AG08396 (cell line): ENCODE results near the gene ZNF740.
"Not testable (repeated sequence)": the region's sequence is repeated elsewhere in the genome, so short reads cannot be mapped to it uniquely, and the experiment has no call there.

Experiments used
- DNase-seq: peaks from one replicate; pipeline ENCODE4 v3.0.0; 2012; ENCODE audit warnings: low spot score, mixed read lengths

ZNF740 gene

DNA sequence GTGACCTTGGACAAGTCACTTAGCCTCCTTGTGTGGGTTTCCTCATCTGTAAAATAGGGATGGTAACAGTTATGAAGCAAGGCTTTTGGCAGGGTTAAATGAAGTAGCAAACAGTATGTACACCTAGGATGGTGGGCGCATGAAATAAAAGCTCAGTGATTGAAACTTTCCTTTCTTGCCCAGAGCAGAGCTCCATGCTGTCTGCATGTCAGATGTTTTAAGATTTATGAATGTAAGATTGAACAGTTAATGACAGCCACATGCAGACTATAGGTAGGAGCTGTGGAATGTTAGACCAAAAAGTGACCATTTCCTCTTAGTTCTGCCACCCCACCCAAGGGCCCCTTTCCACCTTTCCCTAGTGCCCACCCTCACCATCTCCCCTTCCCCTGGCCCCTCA is 14.5 kb downstream of the ZNF740 start:
- no peak for DNase-seq

DNA sequence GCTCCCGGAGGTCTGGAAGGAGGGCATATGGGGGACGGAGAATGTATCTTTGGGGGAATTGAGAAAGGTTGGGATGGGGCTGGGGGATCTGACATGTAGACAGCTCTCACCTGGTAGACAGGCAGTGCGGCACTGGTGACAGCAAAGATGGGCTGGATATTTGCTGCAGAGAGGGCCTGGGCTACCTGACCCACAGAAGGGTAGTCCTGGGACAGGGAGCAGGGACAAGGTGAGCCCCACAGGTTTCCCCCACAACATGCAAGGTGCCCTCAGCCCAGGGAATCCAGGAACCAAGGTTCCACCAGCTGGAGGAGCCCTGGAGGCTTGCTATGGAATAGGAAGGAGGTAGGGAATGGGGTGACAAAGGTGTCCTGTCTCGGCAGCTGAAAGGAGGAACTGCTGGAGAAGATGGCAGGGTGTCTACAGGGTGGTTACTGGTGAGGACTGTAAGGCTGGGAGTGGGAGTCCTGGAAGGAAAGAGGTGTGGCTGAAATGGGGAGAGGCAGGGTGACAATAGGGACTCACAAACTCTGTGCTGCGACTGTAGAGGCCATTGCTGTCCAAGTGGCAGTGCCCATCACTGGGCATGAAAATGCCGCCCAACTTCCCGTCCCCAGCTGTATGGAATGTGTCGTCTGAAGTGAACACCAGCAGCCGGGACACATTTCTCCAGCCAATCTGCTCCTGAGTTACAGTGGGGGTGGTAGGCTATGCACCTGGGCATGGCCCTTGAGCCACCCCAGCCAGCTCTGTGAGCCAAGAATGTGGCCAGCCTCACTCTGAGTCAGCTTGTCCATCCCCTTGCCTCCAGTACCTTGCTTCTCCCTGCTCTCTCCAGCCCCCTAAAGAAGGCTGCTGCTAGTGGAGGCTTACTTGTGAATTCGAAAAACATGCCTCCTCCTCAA is 15.2 kb downstream of the ZNF740 start:
- no peak for DNase-seq

DNA sequence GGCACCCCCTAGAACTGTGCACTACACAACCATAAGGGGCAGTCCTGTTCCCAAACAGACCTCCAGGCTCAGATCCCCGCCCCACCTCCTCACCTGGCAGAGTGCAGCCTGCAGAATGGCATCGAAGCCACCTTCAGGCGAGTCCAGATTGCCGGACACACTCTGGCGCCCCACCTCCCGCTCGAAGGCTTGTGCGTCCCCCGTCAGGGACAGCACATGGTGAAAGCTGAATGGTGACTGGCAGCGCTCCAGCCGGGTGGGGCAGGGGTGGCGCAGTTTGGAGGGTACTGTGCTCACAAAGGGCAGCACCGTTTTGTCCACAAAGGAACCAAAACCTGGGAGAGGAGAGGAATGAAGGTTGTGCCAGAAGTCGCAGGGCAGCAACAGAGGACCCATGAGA is 16.0 kb downstream of the ZNF740 start:
- no peak for DNase-seq

DNA sequence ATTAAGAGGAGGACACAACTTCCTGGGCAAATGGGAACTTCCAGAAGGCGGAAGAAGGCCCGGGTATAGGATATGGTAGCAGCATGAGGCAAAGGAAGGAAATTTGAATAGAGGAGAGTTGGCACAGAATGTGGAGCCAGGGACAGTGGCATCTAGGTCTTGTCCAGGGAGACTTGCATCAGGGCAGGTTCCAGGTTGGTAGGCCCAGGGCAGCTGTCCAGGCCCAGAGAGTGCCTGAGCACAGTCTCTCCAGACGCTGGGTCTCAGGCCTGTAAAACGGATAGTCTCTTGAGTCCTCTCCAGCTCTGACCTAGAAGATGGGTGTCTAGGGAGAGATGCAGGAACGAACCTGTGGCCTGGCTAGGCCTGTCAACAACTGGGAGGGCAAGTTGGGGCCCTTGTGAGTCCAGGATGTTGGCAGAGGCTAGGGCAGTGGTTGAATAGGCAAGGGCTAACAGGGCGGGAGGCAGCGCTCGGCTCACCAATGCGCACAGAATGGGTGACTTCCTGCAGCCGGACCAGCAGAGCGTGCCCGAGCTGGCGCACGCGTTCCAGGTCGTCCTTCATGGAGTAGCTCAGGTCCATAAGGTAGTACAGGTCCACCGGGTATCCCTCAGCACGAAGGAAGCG is 16.6 kb downstream of the ZNF740 start:
- no peak for DNase-seq

DNA sequence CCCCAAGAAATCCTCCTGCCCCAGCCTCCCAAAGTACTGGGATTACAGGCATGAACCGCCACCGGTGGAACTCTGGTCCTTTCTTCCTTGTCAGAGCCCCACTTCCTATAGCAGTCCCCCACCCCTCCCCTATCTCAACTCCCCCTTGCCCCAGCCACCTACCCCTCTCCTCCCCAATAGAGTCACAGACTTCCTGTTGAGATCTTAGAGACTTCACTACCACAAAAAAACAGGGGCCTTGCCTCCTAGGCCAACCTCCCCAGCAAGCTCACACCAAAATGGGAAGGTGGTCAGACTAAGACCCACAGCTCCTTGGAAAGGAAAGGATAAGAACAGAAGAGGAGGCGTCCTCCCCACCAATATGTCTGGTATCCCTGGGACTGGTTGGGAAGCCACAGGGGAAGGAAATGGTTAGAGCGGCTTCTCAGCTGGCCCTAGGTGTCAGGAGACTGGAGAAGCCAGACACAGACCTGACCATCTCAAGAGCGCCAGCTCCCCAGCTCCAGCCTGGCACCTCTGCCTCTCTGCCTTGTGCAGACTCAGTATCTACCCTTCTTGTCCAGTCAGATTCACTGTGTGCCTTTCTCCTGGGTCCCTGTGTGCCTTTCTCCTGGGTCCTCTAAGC is 18.1 kb downstream of the ZNF740 start:
- DNase-seq: no peak

DNA sequence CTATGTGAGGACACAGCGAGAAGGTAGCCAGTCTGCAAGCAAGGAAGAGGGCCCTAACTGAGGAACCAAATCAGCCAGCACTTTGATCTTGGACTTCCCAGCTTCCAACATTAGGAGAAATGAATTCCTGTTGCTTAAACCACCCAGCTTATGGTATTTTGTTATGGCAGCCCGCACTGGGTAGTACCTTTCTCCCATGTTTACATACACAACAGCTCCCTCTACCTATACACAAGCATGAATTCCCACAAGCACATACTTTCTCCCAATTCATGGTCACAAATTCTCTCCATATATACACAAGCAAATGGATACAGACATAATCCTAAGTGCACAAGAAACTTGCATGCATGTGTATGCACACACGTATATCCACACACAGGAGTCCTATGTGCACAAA is 19.2 kb downstream of the ZNF740 start:
- DNase-seq: no peak

DNA sequence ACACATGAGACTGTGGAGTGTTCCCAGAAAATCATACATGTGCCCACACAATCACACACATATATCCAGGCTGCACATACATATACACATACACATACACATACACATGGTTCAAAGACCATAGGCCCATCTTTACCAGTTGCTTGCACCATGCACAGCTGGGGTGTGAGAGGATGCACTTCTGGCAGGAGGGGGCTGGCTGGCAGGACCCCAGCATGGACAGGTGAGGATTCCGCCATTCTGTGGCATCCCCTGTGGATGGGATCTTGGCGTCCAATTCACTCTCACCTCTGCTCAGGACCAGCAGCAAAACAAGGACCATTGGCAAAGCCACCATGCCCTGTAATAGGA is 19.6 kb downstream of the ZNF740 start:
- no peak for DNase-seq

DNA sequence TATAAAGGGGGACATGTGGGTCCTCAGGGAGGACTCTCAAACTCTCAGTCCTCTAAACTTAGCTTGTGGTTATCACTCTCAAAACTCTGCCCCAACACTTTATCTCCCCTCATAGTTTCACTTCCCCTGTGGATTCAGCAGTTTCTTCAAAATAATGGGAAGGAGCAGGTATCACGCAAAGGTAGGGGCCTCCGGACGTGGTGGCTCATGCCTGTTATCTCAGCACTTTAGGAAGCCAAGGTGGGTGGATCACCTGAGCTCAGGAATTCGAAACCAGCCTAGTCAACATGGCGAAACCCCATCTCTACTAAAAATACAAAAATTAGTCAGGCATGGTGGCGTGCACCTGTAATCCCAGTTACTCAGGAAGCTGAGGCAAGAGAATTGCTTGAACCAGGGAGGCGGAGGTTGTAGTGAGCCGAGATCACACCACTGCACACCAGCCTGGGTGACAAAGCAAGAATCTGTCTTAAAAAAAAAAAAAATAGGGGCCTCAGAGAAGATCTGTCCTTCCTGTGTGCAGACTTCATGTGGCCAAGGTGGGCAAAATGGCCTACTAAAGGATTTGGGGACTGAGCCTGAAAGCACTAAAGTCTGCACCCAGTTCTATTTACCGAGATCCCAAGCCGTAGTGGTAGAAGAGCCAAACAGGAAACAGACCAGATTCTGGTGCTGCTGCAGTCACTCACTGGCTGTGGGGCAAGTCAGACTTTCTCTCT is 20.1 kb downstream of the ZNF740 start:
- DNase-seq: no peak

DNA sequence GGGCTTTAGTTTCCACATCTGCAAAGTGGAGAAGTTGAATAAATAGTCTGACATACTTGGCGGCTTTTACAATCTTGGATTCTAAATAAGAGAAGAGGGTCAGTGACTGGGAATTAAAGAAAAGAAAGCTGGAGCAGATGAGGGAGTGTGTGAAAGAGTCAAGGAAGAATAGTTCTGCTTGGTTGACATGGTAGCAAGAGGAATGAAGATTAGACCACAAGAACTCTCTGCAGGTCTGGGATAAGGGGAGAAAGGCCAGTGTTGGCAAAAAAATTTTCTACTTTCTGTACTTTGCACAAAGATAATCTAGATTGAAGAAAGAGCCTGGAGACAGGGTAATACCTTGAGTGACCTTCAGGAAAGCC is 20.6 kb downstream of the ZNF740 start:
- peak; percentile 57 for DNase-seq

DNA sequence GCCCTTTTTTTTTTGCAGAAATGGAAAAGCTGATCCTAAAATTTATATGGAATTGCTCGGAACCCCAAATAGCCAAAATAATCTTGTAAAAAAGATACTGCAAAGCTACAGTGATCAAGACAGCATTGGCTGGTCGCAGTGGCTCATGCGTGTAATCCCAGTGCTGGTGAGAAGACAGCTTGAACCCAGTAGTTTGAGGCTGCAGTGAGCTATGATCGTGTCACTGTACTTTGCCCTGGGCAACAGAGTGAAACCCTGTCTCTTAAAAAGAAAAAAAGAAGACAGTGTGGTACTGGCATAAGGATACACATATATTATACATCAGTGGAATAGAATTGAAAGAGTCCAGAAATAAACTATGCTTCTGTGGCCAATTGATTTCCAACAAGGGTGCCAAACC is 21.1 kb downstream of the ZNF740 start:
- no peak for DNase-seq

DNA sequence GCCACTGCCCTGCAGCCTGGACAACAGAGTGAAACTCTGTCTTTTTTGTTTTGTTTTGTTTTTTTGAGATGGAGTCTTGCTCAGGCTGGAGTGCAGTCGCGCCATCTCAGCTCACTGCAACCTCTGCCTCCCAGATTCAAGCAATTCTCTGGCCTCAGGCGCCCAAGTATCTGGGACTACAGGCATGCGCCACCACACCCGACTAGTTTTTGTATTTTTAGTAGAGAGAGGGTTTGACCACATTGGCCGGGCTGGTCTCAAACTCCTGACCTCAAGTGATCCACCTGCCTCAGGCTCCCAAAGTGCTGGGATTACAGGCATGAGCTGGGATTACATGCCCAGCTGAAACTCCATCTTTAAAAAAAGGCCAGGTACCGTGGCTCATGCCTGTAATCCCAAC is 21.8 kb downstream of the ZNF740 start:
- DNase-seq: not testable (repeated sequence)

DNA sequence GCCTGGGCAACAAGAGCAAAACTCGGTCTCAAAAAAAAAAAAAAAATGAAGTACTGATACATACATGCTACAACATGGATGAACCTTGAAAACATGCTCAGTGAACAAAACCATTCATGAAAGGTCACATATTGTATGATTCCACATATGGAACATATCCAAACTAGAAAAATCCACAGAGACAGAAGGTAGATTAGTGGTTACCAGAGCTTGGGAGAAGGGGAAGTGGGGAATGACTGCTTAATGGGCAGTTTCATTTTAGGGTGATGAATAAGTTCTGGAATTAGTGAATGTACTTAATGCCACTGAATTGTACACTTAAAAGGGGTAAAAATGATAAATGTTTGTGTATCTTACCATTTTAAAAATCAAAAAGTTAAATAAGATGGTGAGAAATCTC is 23.8 kb downstream of the ZNF740 start:
- no peak for DNase-seq

DNA sequence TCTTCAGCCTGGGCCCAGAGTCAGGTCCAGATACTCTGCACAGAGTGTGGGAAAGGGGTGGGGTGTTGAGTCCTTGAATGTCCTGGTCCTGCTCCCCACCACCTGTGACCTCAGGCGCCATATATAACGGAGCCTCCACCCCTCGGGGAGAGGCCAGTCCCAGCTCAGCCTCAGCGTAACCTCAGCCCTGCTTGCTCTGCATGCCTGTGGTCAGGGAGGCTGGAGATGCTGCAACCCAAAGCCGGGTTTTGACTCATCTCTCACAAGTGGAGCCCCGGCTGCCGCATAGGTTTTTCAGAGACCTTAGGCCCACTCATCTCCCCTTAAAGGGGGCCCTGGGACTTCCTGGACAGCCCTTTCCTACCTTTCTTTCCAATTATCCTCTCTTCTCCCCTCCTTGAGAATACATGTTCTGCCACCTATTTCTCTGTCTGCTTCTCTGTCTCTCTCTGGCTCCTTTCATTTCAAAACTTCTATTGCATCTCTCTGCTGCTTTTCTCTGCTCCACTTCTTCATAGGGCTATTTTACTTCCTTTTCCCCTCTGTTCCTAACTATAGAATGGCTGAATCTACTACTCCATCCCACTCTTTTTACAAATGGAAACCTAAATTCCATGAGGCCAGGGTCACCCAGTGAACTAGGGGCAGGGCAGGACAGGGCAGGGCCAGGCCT is 25.4 kb downstream of the ZNF740 start:
- peak; percentile 93 for DNase-seq

DNA sequence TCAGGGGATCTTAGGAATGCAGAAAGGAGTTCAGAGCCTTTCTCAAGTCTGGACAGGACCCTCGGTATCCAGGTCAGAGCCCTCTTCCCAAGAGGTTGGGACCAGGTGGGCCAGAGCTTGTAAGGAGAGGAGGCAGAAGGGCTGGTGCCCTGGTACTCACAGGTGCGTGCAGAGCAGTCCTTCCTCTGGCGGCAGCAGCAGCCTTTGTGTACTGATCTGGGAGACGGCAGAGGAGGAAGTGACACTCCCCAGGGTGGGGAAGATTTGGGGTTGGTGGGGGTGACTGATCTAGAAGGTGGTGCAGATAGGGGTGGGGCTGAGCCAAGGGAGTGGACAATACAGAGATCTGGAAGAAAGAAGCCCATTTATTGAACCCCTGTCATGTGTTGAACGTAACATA is 26.5 kb downstream of the ZNF740 start, which contains the start of gene ITGB7:
TSS of gene ITGB7 (minus strand) at position 210 of the 400 bp plus-strand sequence. CDS start 6,808 bp downstream, outside the sequence.
- no peak for DNase-seq

DNA sequence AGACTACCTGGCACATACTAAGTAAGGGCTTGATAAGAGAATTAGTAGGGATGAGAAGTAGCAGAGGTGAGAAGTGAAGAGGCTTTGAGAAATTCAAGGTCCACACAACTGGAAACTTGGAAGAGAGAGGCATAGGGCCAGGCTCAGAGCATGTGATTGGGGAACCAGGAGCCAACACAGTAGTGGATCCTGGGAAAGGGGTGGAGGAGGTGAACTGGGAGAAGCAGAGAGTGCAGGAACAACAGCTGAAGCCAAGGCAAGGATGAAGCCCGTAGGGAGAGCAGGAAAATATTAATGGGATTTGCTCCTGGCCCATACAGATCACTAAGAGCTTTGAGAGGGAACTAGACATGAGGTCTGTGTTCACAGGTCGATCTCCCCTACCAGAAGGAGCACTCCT is 27.9 kb downstream of the ZNF740 start:
- no peak for DNase-seq

DNA sequence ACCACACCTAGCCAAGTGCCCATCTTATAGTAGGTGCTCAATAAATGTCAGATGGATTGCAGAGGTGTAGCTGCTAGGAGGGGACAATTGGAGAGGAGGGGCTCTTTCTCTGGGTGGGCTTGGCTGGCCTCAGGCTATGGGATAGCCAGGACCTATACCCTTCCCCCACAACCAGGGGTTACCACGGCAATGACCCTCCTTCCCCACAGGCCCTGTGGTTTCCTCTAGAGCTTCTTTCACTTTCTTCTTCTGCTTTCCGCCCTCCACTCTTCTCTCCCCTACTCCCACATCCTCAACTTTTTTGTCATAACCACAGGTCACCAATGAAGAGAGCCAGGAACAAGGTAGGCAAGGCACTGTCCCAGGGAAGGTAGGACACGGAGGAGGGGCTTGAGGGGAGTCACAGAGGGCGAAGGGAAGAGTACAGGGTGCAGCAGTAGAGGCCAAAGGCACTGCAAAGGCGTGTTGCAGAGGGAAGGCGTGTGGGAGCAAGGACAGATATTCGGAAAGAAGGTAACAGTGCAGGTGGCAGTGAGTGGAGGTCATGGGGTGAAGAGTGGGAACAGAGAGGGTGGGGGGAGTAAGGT is 28.4 kb downstream of the ZNF740 start:
- DNase-seq: no peak

DNA sequence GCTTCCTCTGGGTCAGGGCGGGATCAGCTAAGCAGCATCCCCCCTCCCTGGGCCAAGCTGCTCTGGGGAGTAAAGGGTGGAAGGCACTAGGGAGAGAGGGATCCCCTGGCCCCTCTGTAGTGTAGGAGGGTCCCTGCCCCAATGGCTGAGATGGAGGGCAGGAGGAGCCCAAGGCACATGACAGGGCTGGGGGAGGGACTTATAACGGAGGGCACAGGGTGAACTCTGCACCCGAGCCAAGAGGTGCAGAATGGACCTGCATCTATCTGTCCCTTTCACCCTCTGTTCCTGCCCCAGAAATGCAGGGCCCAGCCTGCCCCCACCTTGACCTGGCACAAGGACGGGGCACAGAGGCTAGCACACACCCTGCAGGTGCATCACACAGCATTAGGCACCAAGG is 30.3 kb downstream of the ZNF740 start:
- no peak for DNase-seq

DNA sequence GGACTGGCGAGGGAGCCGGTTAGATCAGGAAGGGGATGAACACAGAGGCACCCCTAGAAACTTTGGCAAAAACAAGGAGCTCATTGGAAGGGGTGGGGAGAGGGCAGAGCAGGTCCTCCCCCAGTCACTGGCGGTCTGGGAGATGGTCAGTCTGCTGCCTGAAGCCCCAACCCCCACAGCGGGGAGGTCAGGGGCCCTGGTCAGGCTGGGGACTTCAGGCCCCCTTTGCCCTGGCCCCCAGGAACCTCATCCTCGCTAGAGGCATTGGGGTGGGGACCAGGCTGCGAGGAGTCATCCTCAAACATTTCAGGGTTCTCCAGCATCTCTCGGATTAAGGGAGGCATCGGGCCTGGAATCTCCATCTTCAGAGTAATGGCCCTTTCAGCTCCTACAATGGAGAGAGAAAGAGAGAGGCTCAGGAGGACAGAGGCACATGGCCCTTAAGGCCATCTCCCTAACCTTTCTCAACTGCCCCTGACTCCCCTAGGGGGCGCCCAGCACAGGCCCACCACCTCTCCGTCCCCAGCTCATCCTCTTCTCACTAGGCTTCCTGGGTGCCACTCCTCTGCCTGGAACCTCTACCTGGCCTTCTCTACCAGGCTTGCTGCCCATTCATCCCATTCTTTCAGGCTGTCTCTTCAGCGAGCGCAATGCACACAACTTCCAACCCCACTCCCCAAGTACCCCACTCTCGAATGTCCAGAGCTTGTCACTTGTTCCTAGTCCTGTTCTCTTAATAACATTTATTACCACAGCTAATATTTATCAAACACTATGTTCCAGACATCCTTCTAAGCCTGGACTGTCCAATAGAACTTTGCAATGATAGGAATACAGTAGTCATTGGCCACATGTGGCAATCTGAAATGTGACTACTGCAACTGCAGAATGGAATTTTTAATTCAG is 31.2 kb downstream of the ZNF740 start:
- no peak for DNase-seq

DNA sequence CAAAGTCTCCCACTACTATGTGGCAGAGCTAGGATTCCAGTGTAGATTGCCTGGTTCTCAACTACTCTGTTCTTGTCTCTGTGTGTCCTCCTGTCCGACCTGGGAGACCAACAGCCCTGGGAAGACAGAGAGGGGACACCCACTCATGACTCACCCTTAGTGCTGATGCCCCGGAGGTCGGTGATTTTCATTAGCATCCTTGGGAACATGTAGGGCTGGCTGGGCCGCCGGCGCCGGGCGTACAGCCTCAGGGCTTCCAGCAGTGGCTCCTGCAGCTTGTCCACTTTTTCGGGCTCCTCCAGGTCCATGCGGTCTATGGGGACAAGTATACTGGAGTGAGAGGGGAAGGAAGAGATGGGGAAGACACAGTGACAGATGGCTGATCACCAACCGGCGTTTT is 32.4 kb downstream of the ZNF740 start:
- no peak for DNase-seq

DNA sequence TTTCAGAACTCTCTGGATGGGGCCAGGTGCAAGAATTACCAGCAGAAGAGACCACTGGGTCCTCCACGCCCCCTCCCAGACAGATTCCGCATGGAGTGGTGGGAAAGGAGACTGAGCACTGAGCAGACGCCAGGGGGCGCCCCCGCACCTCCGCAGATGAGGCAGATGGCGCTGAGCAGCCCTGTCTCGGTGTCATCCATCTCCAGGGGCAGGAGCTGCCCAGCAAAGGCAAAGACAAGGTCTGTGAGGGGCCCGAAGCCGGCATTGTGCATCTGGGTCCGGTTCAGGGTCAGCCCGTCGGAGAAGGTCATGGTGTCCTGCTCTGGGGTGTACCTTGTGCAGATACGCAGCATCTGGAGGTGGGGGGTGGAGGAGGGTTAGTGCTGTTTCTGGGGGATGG is 32.8 kb downstream of the ZNF740 start:
- DNase-seq: peak; percentile 83

DNA sequence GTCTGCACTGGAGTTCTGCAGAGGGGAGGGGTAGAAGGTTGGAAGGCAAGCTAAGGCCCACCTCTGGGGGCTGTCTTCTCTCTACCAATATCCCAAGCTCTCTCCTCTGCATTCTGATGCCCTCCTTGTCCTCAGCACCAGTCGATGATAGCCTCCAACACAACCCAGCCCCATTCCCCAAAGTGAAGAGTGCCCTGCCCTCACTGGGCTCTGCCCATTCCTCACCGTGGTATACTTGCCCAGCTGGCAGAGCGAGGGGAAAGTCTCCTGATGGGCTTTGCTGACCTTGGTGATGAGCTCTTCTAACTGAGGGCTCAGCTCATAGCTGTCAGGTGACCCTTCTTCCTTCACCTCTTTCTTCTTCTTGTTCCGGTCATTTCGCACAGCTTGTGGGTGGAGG is 33.7 kb downstream of the ZNF740 start:
- no peak for DNase-seq
